ENCODE data around the gene NUBP1.

NUBP1 gene

DNA sequence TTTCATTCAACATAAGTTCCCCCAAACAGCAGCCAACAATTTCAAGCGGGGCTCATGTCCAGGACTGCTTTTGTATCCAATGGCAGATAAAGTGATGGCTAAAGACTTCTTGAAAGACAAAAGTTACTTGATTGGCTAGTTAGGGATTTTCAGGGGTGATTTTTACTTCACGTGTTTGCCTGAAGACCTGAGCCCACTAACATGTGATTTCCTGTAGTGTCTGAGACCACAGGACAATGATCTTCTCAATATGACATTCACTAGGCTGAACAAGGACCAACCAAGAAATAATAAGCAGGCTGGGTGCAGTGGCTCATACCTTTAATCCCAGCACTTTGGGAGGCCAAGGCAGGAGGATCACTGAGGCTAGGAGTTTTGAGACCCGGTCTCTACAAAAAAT, 64.6 kb downstream of the NUBP1 start:
- Histone ChIP-seq H3K18ac (ENCODE audit: low read length) (no peak overlapping the region), H3K23ac (ENCODE audit: low read length) (no peak overlapping the region), H4K91ac (ENCODE audit: low read depth, low read length) (no peak overlapping the region), H3K4ac (ENCODE audit: low read depth, low read length) (no peak overlapping the region), H2BK12ac (ENCODE audit: low read length) (no peak overlapping the region), H4K8ac (ENCODE audit: low read depth, low read length) (no peak overlapping the region), H3K36me3 (ENCODE audit: control insufficient read depth in 1 of 2, insufficient read depth in 2 of 2, low read length in 2 of 2) (no peaks in the 10 kb centered on the region), H3K9me3 (ENCODE audit: insufficient read depth, low read depth, low read length) (no peaks in the 10 kb centered on the region), H3K79me1 (ENCODE audit: low read length) (no peaks in the 10 kb centered on the region), H2AK5ac (ENCODE audit: low read length) (no peak overlapping the region), H3K4me2 (ENCODE audit: low read length) (no peak overlapping the region), H3K27me3 (ENCODE audit: insufficient read depth, low read length) (no peaks in the 10 kb centered on the region), H2BK5ac (ENCODE audit: low read depth, low read length, poor library complexity) (no peak overlapping the region), H2BK120ac (ENCODE audit: insufficient read depth, low read length, poor library complexity) (no peak overlapping the region), H4K12ac (ENCODE audit: low read depth, low read length) (no peak overlapping the region), H3K27ac (ENCODE audit: low read depth, low read length) (no peak overlapping the region), H2AFZ (ENCODE audit: insufficient read depth, low read length, poor library complexity) (no peak overlapping the region), H3K14ac (ENCODE audit: low read length) (no peak overlapping the region), H3K9ac (ENCODE audit: low read length) (no peak overlapping the region), H3K79me2 (ENCODE audit: control insufficient read depth, insufficient read depth, low read length, poor library complexity) (no peaks in the 10 kb centered on the region), H3K4me1 (ENCODE audit: control insufficient read depth in 1 of 2, insufficient read depth in 2 of 2, low read length in 2 of 2) (peaks cover 0 to 3% of the 10 kb centered on the region in 2 experiments), H3K4me3 (ENCODE audit: low read depth, low read length) (no peak overlapping the region)
- DNase-seq = no peak
- no CpG with 5 or more reads among the region's 3 CpGs for WGBS (ENCODE audit: extremely low coverage, insufficient coverage, insufficient read length)

DNA sequence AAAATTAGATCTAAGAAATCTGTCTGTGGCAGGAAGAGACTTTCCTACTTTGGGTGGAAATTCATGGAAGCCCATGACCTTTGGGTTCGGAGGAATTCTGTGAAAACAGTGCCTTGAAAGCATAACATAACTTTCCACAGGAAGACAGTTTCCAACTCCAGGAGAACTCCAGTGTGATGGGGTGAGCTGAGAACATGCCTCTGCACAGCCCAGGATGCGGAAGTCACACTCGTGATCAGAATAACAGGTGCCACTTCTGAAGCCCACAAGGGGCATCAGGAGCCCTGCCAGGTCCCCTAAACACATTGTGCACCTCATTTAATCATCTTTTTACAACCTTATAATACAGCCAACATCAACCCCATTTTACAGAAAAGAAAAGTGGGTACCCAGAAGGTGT, 65.2 kb downstream of the NUBP1 start:
- Histone ChIP-seq H2BK120ac (ENCODE audit: insufficient read depth, low read length, poor library complexity) (no peak overlapping the region), H3K27me3 (ENCODE audit: insufficient read depth, low read length) (no peaks in the 10 kb centered on the region)

DNA sequence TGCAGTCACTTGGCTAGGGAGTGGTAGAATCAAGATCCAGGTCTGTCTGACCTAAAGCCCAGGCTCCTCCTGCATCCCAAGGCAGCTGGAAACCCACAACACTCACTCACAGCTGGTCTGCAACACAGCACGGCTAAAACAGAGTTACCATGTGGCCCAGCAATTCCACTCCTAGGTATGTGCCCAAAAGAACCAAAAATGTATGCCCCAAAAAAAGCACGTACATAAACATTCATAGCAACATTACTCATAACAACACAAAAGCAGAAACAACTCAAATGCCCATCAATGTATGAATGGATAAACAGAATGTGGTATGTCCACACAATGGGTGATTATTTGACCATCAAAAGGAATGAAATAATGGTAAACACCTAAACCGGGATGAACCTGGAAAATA, 66.1 kb downstream of the NUBP1 start:
- Histone ChIP-seq H2AK5ac (ENCODE audit: low read length) (no peak overlapping the region), H3K36me3 (ENCODE audit: control insufficient read depth in 1 of 2, insufficient read depth in 2 of 2, low read length in 2 of 2) (no peaks in the 10 kb centered on the region), H3K79me2 (ENCODE audit: control insufficient read depth, insufficient read depth, low read length, poor library complexity) (no peaks in the 10 kb centered on the region), H3K18ac (ENCODE audit: low read length) (no peak overlapping the region), H3K9me3 (ENCODE audit: insufficient read depth, low read depth, low read length) (no peaks in the 10 kb centered on the region), H4K12ac (ENCODE audit: low read depth, low read length) (no peak overlapping the region), H2BK12ac (ENCODE audit: low read length) (no peak overlapping the region), H3K4me2 (ENCODE audit: low read length) (no peak overlapping the region), H3K9ac (ENCODE audit: low read length) (no peak overlapping the region), H3K4ac (ENCODE audit: low read depth, low read length) (no peak overlapping the region), H3K27ac (ENCODE audit: low read depth, low read length) (no peak overlapping the region), H3K79me1 (ENCODE audit: low read length) (no peaks in the 10 kb centered on the region), H2AFZ (ENCODE audit: insufficient read depth, low read length, poor library complexity) (no peak overlapping the region), H4K8ac (ENCODE audit: low read depth, low read length) (no peak overlapping the region), H3K4me1 (ENCODE audit: control insufficient read depth in 1 of 2, insufficient read depth in 2 of 2, low read length in 2 of 2) (no peaks in the 10 kb centered on the region), H3K23ac (ENCODE audit: low read length) (no peak overlapping the region), H3K4me3 (ENCODE audit: low read depth, low read length) (no peak overlapping the region), H4K91ac (ENCODE audit: low read depth, low read length) (no peak overlapping the region), H3K27me3 (ENCODE audit: insufficient read depth, low read length) (no peaks in the 10 kb centered on the region), H2BK5ac (ENCODE audit: low read depth, low read length, poor library complexity) (no peak overlapping the region), H2BK120ac (ENCODE audit: insufficient read depth, low read length, poor library complexity) (no peak overlapping the region), H3K14ac (ENCODE audit: low read length) (no peak overlapping the region)
- no CpG with 5 or more reads among the region's 3 CpGs for WGBS (ENCODE audit: extremely low coverage, insufficient coverage, insufficient read length)
- no peak for DNase-seq

More for the DNA sequence above, 65.2 kb downstream of the NUBP1 start:
- Histone ChIP-seq H3K27ac (ENCODE audit: low read depth, low read length) (no peak overlapping the region), H3K79me1 (ENCODE audit: low read length) (no peaks in the 10 kb centered on the region), H3K14ac (ENCODE audit: low read length) (no peak overlapping the region), H3K4me1 (ENCODE audit: control insufficient read depth in 1 of 2, insufficient read depth in 2 of 2, low read length in 2 of 2) (peaks cover 0 to 3% of the 10 kb centered on the region in 2 experiments), H3K9me3 (ENCODE audit: insufficient read depth, low read depth, low read length) (no peaks in the 10 kb centered on the region), H3K9ac (ENCODE audit: low read length) (no peak overlapping the region), H3K23ac (ENCODE audit: low read length) (no peak overlapping the region), H2BK12ac (ENCODE audit: low read length) (no peak overlapping the region), H3K4ac (ENCODE audit: low read depth, low read length) (no peak overlapping the region), H2BK5ac (ENCODE audit: low read depth, low read length, poor library complexity) (no peak overlapping the region), H4K12ac (ENCODE audit: low read depth, low read length) (no peak overlapping the region), H2AFZ (ENCODE audit: insufficient read depth, low read length, poor library complexity) (no peak overlapping the region), H3K4me2 (ENCODE audit: low read length) (no peak overlapping the region), H3K36me3 (ENCODE audit: control insufficient read depth in 1 of 2, insufficient read depth in 2 of 2, low read length in 2 of 2) (no peaks in the 10 kb centered on the region), H4K8ac (ENCODE audit: low read depth, low read length) (no peak overlapping the region), H3K18ac (ENCODE audit: low read length) (no peak overlapping the region), H2AK5ac (ENCODE audit: low read length) (no peak overlapping the region), H3K79me2 (ENCODE audit: control insufficient read depth, insufficient read depth, low read length, poor library complexity) (no peaks in the 10 kb centered on the region), H3K4me3 (ENCODE audit: low read depth, low read length) (no peak overlapping the region), H4K91ac (ENCODE audit: low read depth, low read length) (no peak overlapping the region)
- no CpG with 5 or more reads among the region's 3 CpGs for WGBS (ENCODE audit: extremely low coverage, insufficient coverage, insufficient read length)
- DNase-seq = no peak

DNA sequence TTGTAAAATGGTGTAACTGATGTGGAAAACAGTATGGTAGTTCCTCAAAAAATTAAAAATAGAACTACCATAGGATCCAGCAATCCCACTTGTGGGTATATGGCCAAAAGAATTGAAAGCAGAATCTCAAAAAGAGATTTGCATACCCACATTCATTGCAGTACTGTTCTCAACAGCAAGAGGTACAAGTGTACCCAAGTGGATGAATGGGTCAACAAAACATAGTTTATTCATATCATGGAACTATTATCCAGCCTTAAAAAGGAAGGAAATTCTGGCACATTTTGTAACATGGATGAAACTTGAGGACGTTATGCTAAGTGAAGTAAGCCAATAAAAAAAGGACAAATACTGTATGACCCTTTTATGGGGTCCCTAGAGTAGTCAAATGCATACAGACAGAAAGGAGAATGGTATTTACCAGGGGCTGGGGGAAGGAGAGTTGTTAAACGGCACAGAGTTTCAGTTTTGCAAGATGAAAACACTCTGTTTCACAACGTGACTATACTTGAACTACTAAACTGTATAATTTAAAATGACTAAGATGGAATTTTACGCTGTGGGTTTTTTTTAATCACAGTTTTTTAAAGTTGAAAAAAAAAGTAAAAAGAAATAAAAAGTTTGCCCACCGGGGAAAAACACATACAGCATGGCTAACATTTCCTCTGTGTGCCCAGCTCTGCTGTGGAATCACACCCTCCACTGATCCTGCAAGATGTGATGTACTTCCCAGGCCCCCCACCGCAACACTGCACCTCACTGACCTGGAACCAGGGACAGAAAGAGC, 68.9 kb downstream of the NUBP1 start:
- no peak overlapping the region for H2AFZ ChIP-seq (ENCODE audit: insufficient read depth, low read length, poor library complexity)
- no peak overlapping the region for H4K8ac ChIP-seq (ENCODE audit: low read depth, low read length)
- no peak overlapping the region for H4K12ac ChIP-seq (ENCODE audit: low read depth, low read length)
- no peak overlapping the region for H3K18ac ChIP-seq (ENCODE audit: low read length)
- no peak for DNase-seq
- no peak overlapping the region for H3K4ac ChIP-seq (ENCODE audit: low read depth, low read length)
- no peaks in the 10 kb centered on the region for H3K4me1 ChIP-seq (ENCODE audit: control insufficient read depth in 1 of 2, insufficient read depth in 2 of 2, low read length in 2 of 2)
- no peaks in the 10 kb centered on the region for H3K79me2 ChIP-seq (ENCODE audit: control insufficient read depth, insufficient read depth, low read length, poor library complexity)
- H3K23ac ChIP-seq (ENCODE audit: low read length) = no peak overlapping the region
- H3K27me3 ChIP-seq (ENCODE audit: insufficient read depth, low read length) = no peaks in the 10 kb centered on the region
- H4K91ac ChIP-seq (ENCODE audit: low read depth, low read length) = no peak overlapping the region
- no peaks in the 10 kb centered on the region for H3K36me3 ChIP-seq (ENCODE audit: control insufficient read depth in 1 of 2, insufficient read depth in 2 of 2, low read length in 2 of 2)
- H2BK12ac ChIP-seq (ENCODE audit: low read length) = no peak overlapping the region
- H3K14ac ChIP-seq (ENCODE audit: low read length) = no peak overlapping the region
- no peak overlapping the region for H2BK5ac ChIP-seq (ENCODE audit: low read depth, low read length, poor library complexity)
- H2AK5ac ChIP-seq (ENCODE audit: low read length) = no peak overlapping the region
- H2BK120ac ChIP-seq (ENCODE audit: insufficient read depth, low read length, poor library complexity) = no peak overlapping the region
- H3K27ac ChIP-seq (ENCODE audit: low read depth, low read length) = no peak overlapping the region
- no peaks in the 10 kb centered on the region for H3K9me3 ChIP-seq (ENCODE audit: insufficient read depth, low read depth, low read length)
- H3K4me2 ChIP-seq (ENCODE audit: low read length) = no peak overlapping the region
- no CpG with 5 or more reads among the region's 6 CpGs for WGBS (ENCODE audit: extremely low coverage, insufficient coverage, insufficient read length)
- H3K4me3 ChIP-seq (ENCODE audit: low read depth, low read length) = no peak overlapping the region
- no peaks in the 10 kb centered on the region for H3K79me1 ChIP-seq (ENCODE audit: low read length)
- no peak overlapping the region for H3K9ac ChIP-seq (ENCODE audit: low read length)

All from trophoblast cell (in vitro differentiated cells and primary cell).